ENCODE data around the gene NBAS.

The NBAS gene

DNA sequence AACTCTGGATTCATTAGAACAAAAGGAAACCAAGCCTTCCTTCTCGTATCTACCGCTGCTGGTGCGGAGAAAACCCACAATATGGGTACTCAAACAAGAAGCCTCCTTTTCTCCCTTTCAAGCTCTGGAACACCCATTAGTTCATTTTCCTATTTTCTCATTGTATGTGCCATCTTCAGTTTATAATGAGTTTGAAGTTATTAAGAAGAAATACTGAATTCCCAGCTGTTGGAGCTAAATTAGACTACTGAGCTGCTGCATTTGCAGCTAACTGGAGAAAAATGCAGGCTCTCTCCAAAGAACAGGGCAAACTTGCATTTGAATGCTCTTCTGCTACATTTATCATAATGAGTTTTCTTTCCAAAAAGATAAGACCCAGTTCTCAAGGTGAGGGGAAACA, 398.5 kb downstream of the NBAS start:
- no peak for DNase-seq

DNA sequence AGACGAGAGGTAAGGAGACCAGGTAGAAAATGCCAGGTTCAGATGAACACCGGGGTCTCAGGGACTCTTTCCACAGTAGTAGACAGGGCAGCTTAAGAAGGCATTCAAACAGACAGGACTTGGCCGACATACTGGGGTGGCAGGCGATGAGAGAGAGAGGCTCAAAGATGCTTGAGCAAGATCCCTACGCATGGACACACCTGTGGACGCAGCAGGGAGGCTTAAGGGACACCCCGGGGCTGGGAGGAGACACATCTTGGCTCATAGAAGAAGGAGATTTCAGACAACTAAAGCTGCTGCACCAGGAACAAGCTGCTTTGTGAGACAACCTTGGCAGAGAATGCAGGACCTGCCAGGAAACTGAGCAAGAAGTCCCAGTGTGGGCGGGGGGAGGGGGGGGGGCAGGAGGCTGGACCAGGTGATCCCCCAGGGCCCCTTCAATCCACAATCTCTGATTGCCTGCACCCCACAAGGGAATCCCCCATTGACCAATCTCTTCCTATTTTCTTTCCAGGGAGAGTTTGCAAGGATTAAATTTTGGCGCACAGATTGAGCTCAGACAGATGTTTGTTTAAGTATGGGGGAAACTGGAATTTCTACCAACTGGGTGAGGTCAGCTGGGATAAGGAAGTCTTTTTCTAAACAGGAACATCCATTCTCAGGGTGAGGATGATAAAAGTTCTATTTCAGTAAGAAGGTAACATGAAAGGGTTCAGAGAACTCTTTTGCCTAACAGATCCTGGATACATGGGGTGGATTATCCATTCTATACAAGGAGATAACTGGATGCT, 400.7 kb downstream of the NBAS start:
- DNase-seq = no peak

DNA sequence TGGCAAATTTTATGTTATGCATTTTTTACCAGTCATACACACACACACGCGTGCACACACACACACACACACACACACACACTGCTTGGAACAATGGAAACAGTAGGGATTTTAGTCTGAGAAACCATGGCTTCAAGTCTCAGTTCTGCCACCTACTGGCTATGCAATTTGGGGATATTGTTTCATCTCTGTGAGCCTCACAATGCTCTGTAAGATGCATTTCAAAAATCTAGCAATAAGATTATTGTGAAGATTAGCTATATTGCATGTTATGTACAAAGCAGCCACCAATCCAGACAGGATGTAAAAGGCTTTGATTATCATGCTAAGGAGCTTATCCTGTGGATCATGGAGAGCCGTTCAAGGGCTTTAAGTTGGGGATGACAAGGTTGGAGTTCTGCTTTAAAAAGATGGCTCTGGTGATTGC, 401.4 kb downstream of the NBAS start:
- peak; percentile 75 for DNase-seq

DNA sequence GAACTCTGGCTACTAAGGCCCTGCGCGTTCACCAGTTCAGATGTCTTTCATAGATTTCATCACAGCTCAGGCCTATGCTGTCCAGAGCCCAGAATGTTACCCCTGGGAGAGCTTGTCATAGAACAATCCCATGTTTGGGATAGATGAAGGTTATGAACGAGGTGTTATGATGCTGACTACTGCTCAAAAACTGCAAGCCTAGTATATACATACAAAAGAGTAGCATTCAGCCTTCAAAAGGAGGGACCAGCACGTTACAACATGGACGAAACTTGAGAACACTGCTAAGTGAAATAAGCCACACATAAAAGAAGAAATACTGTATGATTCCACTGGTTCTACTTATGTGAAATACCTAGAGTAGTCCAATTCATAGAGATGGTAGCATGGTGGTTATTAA, 401.9 kb downstream of the NBAS start:
- DNase-seq = no peak

DNA sequence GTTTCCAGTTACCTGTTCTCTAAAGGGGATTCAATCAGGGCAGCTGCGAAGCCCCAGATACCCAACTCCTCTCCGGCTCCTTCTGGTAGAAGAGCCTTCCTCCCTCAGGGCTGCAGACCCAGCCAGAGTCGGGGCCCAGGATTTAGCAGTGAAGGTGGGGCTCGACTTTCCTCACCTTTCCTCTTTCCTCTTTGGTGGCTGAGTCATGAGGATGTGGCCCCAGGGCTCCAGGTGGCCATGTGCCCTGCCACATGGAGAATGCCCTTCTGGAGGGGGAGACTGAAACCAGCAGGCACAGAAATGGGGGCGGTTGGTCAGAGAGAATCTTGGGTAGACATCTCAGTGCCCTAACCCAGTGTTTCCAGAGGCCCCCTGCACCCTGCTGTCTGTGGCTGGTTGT, 402.6 kb downstream of the NBAS start:
- no peak for DNase-seq

DNA sequence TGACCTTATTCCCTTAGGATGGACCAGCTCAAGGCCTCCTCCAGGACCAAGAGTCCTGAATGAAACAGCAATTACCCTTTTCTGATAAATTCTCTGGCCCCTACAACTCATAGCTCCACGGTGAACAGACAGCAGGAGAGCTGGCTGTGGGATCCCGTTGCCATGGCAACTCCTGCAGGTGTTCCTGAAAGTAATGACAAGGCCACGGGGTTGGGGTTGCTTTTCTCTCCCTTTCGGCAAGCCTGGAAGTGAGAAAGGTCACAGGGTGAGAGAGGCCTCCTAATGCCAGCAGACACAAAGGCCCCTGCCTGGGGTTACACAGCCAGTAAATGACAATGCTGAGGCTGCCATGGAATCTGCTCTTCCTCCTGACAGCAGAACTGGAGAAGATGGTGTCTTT, 403.0 kb downstream of the NBAS start:
- no peak for DNase-seq

DNA sequence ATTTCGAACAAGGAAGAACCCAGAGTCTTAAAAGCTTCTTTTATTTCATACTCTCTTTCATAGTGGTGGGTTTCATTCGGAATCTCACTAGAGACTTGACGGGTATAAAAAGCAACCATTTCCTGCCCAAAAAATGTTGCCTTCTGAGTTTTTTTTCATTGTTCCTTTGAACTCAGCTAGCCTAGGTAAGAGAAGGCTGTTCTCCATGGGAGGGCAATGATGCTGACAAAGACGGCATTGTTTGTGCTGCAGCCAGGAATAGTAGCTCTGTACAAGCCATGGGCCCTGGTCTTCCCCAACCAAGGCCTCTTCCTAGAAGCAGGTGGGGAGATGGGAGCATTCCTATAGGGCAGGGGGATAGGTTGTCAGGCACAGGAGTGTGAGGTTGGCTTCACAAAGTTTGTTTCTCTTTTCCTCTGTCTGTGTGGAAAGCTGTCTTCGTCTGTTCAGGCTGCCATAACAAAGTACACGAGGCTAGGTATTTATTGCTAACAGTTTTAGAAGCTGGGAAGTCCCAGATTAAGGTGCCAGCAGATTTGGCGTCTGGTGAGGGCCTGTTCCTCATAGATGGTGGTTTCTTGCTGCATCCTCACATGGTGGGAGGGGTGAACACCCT, 405.1 kb downstream of the NBAS start:
- DNase-seq = no peak

DNA sequence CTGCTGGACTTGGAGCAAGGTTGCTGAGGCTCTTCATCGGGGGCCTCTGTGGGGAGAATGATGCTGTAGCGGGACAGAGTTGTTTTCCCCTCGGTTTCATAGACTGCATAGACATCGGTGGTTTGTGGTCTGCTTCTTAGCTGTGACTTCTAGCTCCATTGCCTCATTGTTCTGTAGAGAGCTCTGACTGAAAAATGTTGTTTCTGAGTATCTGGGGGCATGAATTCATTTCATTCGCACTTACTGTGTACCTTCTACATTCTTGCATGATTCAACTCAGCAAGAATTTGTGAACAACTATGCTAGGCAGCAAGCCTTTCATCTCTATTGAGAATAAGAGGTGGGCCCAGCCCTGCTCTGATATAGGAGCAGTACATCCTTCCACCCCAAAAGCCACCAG, 406.8 kb downstream of the NBAS start:
- peak; percentile 36 for DNase-seq

DNA sequence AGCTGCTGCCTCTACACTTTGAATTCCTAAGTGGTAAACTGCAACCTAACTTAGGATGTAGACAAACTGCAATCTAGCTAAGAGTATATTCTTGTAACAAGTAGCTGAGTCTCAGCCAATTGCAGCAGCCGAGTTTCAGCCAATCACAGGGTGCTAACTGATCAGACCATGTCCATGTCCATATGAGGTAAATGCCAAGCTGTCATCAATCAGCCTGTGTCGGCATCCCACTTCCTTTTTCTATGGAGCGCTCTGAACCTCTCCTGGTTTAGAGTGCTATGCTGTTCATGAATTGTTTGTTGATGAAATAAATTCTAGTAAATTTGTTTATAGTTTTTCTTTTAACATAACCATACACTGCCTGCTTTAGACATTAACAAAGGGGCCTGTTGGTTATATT, 408.8 kb downstream of the NBAS start:
- DNase-seq = no peak

DNA sequence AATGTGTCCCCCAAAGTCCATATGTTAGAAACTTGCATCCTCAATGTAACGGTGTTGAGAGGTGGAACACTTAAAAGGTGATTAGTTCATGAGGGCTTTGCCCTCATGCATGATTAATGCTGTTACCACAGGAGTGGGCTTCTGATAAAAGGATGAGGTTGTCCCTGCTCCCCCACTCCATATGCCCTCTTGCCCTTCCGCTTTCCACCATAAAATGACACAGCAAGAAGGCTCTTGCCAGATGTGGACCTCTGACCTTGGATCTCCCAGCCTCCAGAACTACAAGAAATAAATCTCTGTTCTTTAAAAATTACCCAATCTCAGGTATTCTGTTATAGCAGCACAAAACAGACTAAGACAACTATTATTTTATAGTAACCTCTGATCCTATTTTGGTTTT, 412.1 kb downstream of the NBAS start:
- DNase-seq = no peak

DNA sequence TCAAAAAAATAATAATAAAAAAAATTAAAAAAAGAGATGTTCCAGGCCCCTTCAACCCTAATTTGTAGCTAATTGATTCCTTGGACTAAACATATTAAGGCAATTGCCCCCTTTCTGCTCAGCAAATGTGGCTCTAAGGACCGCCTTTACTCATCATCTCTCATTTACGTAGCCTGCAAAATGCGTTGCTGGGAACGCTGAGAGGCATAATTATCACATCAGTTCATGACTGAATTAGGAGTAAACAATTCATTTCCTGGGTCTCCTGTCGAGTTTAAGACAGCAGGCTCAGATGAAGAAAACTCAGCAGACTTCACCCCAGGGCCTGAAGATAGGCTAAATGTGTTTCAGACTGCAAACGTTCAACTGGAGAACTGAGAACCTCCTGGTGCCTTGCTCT, 413.5 kb downstream of the NBAS start:
- no peak for DNase-seq

DNA sequence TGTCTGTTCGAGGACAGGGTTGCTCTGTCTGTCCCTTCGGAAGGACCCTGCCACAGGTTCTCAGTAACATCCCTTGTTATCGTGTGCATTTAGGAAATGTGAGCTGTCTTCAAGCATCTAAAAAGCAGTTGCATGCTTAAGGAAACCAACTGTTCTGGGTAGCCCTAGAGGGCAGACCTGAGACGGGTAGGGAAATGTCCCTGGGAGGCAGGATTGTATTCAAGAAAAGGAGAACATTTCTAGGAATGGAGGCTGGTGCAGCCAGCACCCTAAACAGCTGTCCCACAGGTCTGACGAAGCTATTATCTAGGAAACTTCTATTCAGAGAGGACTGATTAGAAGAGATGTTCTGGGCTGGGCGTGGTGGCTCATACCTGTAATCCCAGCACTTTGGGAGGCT, 414.2 kb downstream of the NBAS start:
- no peak for DNase-seq

DNA sequence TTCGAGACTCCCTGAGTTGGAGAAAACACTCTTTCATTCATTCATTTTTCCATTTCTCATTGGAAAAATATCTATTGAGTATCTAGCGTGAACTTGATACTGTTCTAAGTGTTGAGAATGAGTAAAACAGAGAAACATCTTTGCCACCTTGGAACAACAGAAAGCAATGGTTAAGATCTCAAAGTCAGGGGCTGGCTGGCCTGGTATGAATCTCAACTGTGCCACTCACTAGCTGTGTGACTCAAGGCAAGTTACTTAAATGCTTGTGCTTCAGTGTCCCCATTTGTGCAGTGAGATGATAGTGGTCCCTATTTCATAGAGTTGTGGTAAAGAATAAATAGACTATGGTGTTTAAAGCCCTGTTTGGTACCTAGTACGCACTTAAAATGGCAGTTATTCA, 415.2 kb downstream of the NBAS start:
- DNase-seq = no peak

DNA sequence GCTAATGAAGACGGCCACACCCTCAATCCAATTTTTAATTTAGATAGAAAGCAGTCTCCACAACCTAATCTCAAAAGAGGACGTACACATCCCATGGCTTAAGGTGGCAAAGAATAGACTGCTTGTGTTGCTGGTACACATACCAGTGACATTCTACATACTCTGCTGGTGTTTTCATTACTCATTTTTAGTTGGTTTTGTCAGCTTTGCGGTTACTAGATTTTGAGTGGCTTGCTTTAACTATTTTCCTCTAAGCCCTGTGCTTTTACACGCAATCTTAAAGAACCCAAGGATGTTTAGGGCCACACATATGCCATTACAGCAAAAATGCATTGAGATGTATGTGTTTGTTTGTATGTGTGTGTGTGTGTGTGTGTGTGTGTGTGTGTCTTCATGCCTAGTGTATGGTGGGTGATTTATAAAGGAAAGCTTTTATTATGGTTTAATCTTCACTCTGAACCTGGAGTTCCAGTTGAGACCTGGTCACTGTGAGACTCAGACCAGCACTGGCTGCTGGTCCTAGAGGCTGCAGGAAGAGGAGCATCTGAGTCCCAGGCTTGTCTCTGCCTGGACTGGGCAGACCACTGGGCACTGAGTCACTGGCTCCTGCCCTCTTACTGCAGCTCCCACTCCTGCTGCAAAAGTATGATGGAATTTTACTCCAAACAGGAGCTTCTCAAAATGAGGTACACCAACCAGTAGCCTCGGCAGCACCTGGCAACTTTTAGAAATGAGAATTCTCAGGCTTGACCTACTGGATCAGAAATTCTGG, 415.9 kb downstream of the NBAS start:
- DNase-seq = peak; percentile 28

DNA sequence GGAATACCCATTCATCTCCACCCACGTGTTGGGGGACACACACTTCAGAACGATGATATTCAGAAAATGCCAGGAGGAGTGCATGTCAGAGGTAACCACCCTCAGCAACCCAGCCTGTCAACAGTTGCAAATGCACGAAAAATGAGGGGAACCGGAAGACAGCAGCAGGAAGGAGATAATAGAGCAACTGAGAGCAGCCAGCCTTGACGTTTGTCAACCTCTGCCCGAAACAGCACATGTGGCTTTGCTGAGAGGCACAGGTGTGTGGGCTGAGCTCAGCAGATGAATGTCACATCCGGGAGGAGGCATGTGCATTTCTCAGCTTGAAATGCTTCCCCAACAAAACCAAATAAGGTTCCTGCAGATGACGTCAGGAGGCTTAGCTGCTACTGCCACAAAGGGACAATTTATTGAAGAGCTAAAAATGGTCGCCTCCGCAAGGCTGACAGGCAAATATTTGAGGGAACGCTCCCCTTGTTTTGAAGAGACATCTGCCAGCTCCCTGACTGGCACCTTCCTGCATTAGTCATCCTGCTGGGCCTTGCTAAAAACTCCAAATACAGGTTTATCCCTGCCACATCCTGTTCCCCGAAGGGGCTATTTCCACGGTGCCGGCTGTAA, 419.0 kb downstream of the NBAS start:
- no peak for DNase-seq

DNA sequence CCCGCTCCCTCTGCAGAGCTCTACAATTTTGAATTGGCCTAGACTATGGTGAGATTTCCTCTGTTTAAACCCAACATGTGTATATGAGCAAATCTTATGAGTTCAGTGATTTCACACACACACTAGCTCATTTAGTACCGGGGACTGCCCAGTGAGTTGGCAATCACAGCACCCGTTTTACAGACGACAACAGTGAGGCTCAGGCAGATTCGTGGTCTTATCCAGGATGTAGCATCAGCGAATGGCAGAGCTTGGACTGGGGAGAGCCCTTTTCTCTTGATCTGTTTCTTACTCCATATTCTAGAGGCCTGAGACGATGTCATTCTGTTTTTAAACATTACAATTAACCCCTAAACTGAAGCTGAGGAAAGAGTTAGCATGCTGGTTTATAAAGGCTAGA, 419.9 kb downstream of the NBAS start:
- no peak for DNase-seq

DNA sequence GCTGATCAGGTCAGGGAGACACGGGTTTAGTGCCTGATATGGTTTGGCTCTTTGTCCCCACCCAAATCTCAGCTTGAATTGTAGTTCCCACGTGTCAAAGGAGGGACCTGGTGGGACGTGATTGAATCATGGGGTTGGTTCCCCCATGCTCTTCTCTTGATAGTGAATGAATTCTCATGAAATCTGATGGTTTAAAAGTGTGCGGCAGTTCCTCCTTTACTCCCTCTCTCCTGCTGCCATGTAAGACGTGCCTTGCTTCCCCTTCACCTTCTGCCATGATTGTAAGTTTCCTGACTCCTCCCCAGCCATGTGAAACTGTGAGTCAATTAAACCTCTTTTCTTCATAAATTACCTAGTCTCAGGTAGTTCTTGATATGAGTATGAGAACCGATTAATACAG, 424.5 kb downstream of the NBAS start:
- no peak for DNase-seq

DNA sequence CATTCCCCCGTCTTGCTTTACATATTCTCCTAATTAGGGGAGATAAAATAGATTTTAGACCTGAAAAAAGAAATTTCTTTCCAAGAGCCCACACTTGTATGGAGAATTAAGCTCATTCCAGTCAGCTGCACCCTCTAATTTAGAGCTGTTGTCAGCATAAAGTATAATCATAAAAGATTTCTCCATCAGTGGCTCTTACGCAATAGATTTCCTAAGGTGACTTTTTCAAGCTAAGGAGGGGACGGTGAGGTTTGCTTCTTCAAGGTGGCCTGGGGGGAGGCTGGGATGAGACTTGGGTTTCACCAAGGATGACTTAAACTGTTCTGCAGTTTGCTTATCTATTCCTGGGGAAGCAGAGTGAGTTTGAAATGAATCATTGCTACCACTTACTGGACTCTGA, 426.2 kb downstream of the NBAS start:
- DNase-seq = no peak

DNA sequence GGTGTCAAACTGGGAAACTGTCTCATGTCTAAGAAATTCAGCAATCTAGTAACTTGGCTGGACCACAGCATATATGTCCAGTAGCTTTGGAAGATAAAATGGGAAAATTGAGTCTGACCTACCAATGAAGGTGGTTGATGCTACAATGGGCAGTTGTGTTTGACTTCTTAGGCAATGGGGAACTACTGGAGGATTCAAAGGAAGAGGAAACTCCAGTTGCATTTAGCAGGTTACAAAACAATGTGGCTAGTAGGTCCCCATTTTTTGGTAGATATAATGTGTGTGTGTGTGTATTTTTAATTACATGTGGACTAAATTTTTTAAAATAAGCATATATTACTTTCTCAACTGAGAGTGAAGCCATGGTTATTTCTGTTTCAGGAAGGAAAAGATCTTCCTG, 427.7 kb downstream of the NBAS start:
- no peak for DNase-seq

DNA sequence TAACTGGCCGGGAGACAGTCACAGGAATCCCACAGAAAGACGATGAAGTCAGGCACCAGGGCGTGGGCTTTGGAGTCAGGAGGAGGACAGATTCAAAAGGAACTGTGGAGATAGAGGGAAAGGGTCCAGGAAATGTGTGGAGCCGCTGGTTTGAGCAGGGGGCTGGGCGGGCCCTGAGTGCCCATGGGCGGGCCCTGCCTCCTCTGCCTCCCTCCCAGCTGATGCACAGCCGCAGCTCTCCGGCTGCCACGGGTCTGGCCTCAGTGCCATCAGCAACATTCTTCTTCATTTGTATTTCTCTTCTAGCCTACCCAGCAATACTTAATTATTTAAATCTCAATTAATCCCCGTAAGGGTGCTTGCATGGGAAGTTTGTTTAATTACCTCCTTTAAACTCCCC, 432.3 kb downstream of the NBAS start:
- DNase-seq = no peak

DNA sequence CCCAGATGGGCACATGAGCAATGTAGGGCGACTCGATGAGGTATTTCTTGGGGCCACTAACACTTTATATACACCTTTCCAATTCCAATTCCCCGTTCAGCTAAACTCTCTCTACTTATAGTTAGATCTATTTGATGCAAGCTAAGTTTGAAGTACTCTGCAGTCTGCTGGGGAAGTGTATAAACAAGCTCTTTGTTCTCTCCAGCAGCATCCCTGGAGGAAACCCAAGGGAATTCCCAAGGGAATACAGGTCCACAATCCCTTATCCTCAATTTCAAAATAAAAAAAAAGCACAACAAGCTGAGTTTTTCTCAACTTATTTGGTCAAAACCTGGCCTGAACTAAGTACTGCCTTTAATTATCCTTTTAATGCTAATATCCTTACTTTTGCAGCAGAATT, 433.3 kb downstream of the NBAS start:
- DNase-seq = no peak

DNA sequence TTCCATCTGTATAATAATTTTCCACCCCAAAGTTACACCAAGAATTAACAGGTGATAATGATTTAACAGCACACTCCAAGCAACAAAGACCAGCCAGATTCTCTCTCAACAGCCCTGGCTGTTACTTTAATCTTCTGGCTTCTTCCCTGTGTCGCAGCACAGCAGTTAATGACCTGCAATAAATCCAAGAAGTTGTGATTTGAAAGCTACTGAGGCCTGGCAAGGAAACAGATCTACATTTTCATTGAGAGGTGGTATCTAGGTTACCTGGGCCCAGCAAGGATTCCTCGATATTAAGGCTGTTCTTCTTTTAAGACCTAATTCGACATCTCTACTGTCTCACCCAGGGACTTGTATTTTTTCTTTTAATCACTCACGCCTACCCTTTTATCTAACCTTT, 433.8 kb downstream of the NBAS start:
- no peak for DNase-seq

DNA sequence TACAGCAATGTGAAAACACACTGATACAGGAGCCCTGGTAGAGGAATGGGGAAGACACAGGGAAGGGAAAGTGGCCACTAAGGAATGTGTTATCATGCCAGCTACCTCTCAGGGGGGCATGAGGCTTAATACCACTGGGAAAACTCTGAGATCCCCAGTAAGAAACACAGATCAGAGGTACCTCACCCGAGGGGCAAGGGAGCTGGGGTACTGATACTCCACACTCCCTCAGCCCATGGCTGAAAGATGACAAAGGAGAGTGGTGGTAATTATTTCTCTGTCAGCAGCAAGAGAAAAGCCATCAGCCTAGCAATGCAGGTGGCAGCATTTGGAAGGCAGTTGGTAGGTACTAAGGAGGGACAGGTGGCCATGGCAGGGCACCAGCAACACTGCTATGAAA, 434.8 kb downstream of the NBAS start:
- no peak for DNase-seq

Data from fibroblast of skin of scalp (primary cell).